B cell (primary cell): ENCODE measurements around the gene OTUD5.

Experiments used
- EZH2 ChIP-seq: IDR thresholded peaks from 2 replicates; pipeline ENCODE4 v1.6.1; 2012; ENCODE audit warnings: borderline replicate concordance, low read depth, mild to moderate bottlenecking, moderate library complexity, low read length; ENCODE audit not compliant: insufficient read depth, poor library complexity, severe bottlenecking
- TF ChIP-seq, protein P1 (sequence below): fragments of 200-600 bp; IDR thresholded peaks from one replicate; pipeline ENCODE4 v1.8.0; 2022; ENCODE audit warnings: antibody characterized with exemption, mild to moderate bottlenecking

- TF ChIP-seq, protein P1, sequence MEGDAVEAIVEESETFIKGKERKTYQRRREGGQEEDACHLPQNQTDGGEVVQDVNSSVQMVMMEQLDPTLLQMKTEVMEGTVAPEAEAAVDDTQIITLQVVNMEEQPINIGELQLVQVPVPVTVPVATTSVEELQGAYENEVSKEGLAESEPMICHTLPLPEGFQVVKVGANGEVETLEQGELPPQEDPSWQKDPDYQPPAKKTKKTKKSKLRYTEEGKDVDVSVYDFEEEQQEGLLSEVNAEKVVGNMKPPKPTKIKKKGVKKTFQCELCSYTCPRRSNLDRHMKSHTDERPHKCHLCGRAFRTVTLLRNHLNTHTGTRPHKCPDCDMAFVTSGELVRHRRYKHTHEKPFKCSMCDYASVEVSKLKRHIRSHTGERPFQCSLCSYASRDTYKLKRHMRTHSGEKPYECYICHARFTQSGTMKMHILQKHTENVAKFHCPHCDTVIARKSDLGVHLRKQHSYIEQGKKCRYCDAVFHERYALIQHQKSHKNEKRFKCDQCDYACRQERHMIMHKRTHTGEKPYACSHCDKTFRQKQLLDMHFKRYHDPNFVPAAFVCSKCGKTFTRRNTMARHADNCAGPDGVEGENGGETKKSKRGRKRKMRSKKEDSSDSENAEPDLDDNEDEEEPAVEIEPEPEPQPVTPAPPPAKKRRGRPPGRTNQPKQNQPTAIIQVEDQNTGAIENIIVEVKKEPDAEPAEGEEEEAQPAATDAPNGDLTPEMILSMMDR: no peak
- TF ChIP-seq EZH2: no peak
Observed at GRCh38 chrX:48893556-48894348, 63.7 kb downstream of the OTUD5 start.
